C4-2B (cell line): ENCODE data around the gene MARK2.

ENCODE experiments used
- ZFX ChIP-seq: fragments of 450-650 bp; IDR thresholded peaks from 2 replicates; pipeline ENCODE4 v1.6.1; 2017
- TF ChIP-seq, protein P1 (sequence below): fragments of 450-650 bp; conservative IDR thresholded peaks from 2 replicates; pipeline ENCODE4 v1.5.1; 2017; ENCODE audit warnings: mild to moderate bottlenecking

GRCh38 chr11:63942803-63943202 is 103.9 kb downstream of the MARK2 start:
- TF ChIP-seq, protein P1, sequence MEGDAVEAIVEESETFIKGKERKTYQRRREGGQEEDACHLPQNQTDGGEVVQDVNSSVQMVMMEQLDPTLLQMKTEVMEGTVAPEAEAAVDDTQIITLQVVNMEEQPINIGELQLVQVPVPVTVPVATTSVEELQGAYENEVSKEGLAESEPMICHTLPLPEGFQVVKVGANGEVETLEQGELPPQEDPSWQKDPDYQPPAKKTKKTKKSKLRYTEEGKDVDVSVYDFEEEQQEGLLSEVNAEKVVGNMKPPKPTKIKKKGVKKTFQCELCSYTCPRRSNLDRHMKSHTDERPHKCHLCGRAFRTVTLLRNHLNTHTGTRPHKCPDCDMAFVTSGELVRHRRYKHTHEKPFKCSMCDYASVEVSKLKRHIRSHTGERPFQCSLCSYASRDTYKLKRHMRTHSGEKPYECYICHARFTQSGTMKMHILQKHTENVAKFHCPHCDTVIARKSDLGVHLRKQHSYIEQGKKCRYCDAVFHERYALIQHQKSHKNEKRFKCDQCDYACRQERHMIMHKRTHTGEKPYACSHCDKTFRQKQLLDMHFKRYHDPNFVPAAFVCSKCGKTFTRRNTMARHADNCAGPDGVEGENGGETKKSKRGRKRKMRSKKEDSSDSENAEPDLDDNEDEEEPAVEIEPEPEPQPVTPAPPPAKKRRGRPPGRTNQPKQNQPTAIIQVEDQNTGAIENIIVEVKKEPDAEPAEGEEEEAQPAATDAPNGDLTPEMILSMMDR = no peak
- TF ChIP-seq ZFX = no peak
